ENCODE data around the gene SPINT1. TPM values are rescaled to one million over a fixed set of nuclear protein-coding genes. Genes with fewer than 3 reads are reported as not detected.

The SPINT1 gene
- total RNA-seq, 1 experiment from 2014 or later, result 123 TPM

GRCh38 chr15:40856746-40857145, 12.9 kb downstream of the SPINT1 start:
- no peak for DNase-seq (ENCODE audit: low read depth, low spot score)
- Histone ChIP-seq H3K27me3 (ENCODE audit: insufficient read depth, low read length) (no peaks in the 10 kb centered on the region), H4K20me1 (ENCODE audit: insufficient read depth) (no peaks in the 10 kb centered on the region), H3K36me3 (ENCODE audit: control insufficient read depth in 1 of 2, insufficient read depth in 2 of 2, low read length in 2 of 2) (peaks cover 16 to 21% of the 10 kb centered on the region in 2 experiments; a peak in 3 of 4 replicates), H3K9ac (ENCODE audit: low read length) (peak overlapping the region; percentile 22; the same call in 1 of the 2 replicates), H3K4me2 (ENCODE audit: low read length) (peak overlapping the region; percentile 15; the same call in 1 of the 2 replicates), H3K79me2 (ENCODE audit: insufficient read depth, low read length) (peaks cover 5% of the 10 kb centered on the region; the same call in 1 of the 2 replicates), H3K27ac (ENCODE audit: low read depth, low read length) (peak overlapping the region; percentile 52), H3K9me3 (ENCODE audit: control insufficient read depth in 1 of 2, insufficient read depth in 1 of 2, low read depth in 1 of 2, low read length in 2 of 2) (no peaks in the 10 kb centered on the region), H3K4me3 (replicated peaks in 1 of 2; ENCODE audit: low read depth in 1 of 2, low read length in 2 of 2) (no peak overlapping the region), H3K4me1 (ENCODE audit: control insufficient read depth in 1 of 2, insufficient read depth in 2 of 2, low read length in 2 of 2) (peaks cover 11 to 20% of the 10 kb centered on the region in 2 experiments), H2AFZ (ENCODE audit: low read depth, low read length, poor library complexity, severe bottlenecking) (no peak overlapping the region), H3K9me2 (ENCODE audit: insufficient read depth) (no peaks in the 10 kb centered on the region)
- no TSS peak for BruUV-seq (replicated peaks)
- ChIA-PET RAD21 (ENCODE audit: low non-redundant PET in 1 of 2, low total read pairs in 2 of 2, uncharacterized antibody in 2 of 2, unreplicated experiment in 2 of 2) (interaction anchor here (1.5 to 4.0 kb wide), 5 partner anchors 16 to 38 kb away, joined by 6 to 29 read pairs (median 21); partner anchors contain the start of genes VPS18 (in 2 of the 2) and RHOV (in 1 of the 2)), CTCF (interaction anchor here (1.4 to 6.2 kb wide), 9 partner anchors 7 to 328 kb away, joined by 3 to 166 read pairs (median 49); partner anchors contain the start of genes RHOV, SPINT1 and VPS18), POLR2A (interaction anchor here (2.7 to 3.6 kb wide), 2 partner anchors 10 to 38 kb away, joined by 13 to 34 read pairs; partner anchors contain the start of gene VPS18)
- intact Hi-C loops (cut with micrococcal nuclease), result loop anchor here (1.0 kb wide), 1 partner anchor 38 kb away; the partner anchor contains the start of gene VPS18
- ATAC-seq, result no peak
- TF ChIP-seq CEBPB (IDR thresholded peaks at IDR 0.05; ENCODE audit: low read depth) (no peak), SIN3A (IDR thresholded peaks at IDR 0.05; ENCODE audit: low read depth) (no peak), YY1 (IDR thresholded peaks at IDR 0.05; ENCODE audit: extremely low read depth, insufficient replicate concordance, low read depth, low read length) (no peak)

DNA sequence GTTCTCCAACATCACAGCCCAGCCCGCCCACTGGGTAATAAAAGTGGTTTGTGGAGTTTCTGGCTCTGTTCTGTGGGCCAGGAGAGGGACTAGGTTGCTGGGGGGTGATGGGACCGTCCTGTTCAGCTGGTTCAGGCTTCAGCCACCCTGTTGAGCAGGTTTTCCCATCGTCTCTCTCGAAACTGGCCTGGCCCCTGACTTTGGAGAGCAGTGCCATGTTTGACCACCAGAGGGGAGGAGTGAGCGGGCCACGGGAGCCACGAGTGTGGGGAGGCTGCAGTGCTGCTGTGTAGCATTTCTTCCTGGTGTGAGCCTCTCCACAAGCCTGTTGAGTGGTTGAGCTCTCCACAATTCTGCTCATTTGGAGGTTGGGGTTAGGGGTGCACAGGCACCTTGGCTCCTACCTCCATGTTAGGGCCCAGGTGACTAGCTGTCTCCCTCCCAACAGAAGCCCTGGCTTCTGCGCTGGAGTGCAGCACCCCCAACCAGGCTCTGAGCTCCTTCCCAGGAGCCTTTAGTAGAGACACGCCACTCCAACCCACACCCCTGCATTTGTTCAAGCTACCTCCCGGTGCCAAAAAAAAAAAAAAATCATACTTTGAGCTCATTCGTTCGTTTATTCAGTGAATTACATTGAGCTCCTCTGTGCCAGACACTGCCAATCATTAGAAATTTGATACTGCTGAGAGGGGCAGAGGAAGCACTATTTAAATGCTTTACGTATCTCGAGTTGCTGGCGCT, 13.9 kb downstream of the SPINT1 start:
- ChIA-PET POLR2A (interaction anchor here (0.7 to 3.6 kb wide), 9 partner anchors 11 to 388 kb away, joined by 3 to 34 read pairs (median 13); partner anchors contain the start of genes RHOV and VPS18), CTCF (interaction anchor here (0.7 to 6.2 kb wide), 21 partner anchors 8 to 518 kb away, joined by 3 to 166 read pairs (median 7); partner anchors contain the start of genes DNAJC17, RHOV, SPINT1 and VPS18), RAD21 (ENCODE audit: low non-redundant PET in 1 of 2, low total read pairs in 2 of 2, uncharacterized antibody in 2 of 2, unreplicated experiment in 2 of 2) (interaction anchor here (0.8 to 4.0 kb wide), 8 partner anchors 15 to 73 kb away, joined by 3 to 29 read pairs (median 10); partner anchors contain the start of genes VPS18 (in 2 of the 2), RHOV (in 1 of the 2) and ZFYVE19 (in 1 of the 2))
- Histone ChIP-seq H3K79me2 (ENCODE audit: insufficient read depth, low read length) (no peaks in the 10 kb centered on the region; the same call in 1 of the 2 replicates), H3K9ac (ENCODE audit: low read length) (peak overlapping the region; percentile 22; the same call in 1 of the 2 replicates), H3K4me3 (replicated peaks in 1 of 2; ENCODE audit: low read depth in 1 of 2, low read length in 2 of 2) (no peak overlapping the region), H3K27me3 (ENCODE audit: insufficient read depth, low read length) (no peaks in the 10 kb centered on the region), H2AFZ (ENCODE audit: low read depth, low read length, poor library complexity, severe bottlenecking) (no peak overlapping the region), H3K4me1 (ENCODE audit: control insufficient read depth in 1 of 2, insufficient read depth in 2 of 2, low read length in 2 of 2) (peaks cover 16 to 26% of the 10 kb centered on the region in 2 experiments), H3K4me2 (ENCODE audit: low read length) (peak overlapping the region; percentile 15; the same call in 1 of the 2 replicates), H3K36me3 (ENCODE audit: control insufficient read depth in 1 of 2, insufficient read depth in 2 of 2, low read length in 2 of 2) (peaks cover 16 to 21% of the 10 kb centered on the region in 2 experiments; a peak in 3 of 4 replicates), H4K20me1 (ENCODE audit: insufficient read depth) (no peaks in the 10 kb centered on the region), H3K27ac (ENCODE audit: low read depth, low read length) (peak overlapping the region; percentile 52), H3K9me2 (ENCODE audit: insufficient read depth) (no peaks in the 10 kb centered on the region), H3K9me3 (ENCODE audit: control insufficient read depth in 1 of 2, insufficient read depth in 1 of 2, low read depth in 1 of 2, low read length in 2 of 2) (no peaks in the 10 kb centered on the region)
- no peak for DNase-seq (ENCODE audit: low read depth, low spot score)
- peak; percentile 85 for ATAC-seq
- intact Hi-C loops (cut with micrococcal nuclease), result loop anchor here (1.0 kb wide), 1 partner anchor 37 kb away; the partner anchor contains the start of gene VPS18
- TF ChIP-seq ZBTB33 (IDR thresholded peaks at IDR 0.05; ENCODE audit: extremely low read depth, insufficient replicate concordance, low read length) (no peak), SP1 (IDR thresholded peaks at IDR 0.05; ENCODE audit: low read depth) (no peak), POLR2AphosphoS5 (IDR thresholded peaks at IDR 0.05; ENCODE audit: low read depth, low read length) (0 out of 2 replicates have a peak, but pooled peaks have one; percentile 37), RAD21 (IDR thresholded peaks at IDR 0.05; ENCODE audit: low read depth) (peak; percentile 81), YY1 (IDR thresholded peaks at IDR 0.05; ENCODE audit: extremely low read depth, insufficient replicate concordance, low read depth, low read length) (peak; percentile 34)
- TF ChIP-seq, protein P1, sequence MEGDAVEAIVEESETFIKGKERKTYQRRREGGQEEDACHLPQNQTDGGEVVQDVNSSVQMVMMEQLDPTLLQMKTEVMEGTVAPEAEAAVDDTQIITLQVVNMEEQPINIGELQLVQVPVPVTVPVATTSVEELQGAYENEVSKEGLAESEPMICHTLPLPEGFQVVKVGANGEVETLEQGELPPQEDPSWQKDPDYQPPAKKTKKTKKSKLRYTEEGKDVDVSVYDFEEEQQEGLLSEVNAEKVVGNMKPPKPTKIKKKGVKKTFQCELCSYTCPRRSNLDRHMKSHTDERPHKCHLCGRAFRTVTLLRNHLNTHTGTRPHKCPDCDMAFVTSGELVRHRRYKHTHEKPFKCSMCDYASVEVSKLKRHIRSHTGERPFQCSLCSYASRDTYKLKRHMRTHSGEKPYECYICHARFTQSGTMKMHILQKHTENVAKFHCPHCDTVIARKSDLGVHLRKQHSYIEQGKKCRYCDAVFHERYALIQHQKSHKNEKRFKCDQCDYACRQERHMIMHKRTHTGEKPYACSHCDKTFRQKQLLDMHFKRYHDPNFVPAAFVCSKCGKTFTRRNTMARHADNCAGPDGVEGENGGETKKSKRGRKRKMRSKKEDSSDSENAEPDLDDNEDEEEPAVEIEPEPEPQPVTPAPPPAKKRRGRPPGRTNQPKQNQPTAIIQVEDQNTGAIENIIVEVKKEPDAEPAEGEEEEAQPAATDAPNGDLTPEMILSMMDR (IDR thresholded peaks at IDR 0.05 in 2 of 3, conservative IDR thresholded peaks at IDR 0.05 in 1 of 3; ENCODE audit: borderline replicate concordance in 1 of 3, insufficient read depth in 1 of 3, low read depth in 2 of 3, low read length in 2 of 3), result peak; percentile 79 to 99 (median 94)
- BruUV-seq (replicated peaks), result no TSS peak
